HG03139 (cell line): ENCODE measurements around the gene PKDREJ.

ENCODE experiments used
- ATAC-seq: cut with Tn5 transposase; IDR thresholded peaks from one replicate; pipeline ENCODE4 v1.9.1; 2021; ENCODE audit not compliant: unreplicated experiment

Gene PKDREJ

GRCh38 chr22:46240073-46240472 lies 23.1 kb downstream of the PKDREJ start:
- no peak for ATAC-seq

DNA sequence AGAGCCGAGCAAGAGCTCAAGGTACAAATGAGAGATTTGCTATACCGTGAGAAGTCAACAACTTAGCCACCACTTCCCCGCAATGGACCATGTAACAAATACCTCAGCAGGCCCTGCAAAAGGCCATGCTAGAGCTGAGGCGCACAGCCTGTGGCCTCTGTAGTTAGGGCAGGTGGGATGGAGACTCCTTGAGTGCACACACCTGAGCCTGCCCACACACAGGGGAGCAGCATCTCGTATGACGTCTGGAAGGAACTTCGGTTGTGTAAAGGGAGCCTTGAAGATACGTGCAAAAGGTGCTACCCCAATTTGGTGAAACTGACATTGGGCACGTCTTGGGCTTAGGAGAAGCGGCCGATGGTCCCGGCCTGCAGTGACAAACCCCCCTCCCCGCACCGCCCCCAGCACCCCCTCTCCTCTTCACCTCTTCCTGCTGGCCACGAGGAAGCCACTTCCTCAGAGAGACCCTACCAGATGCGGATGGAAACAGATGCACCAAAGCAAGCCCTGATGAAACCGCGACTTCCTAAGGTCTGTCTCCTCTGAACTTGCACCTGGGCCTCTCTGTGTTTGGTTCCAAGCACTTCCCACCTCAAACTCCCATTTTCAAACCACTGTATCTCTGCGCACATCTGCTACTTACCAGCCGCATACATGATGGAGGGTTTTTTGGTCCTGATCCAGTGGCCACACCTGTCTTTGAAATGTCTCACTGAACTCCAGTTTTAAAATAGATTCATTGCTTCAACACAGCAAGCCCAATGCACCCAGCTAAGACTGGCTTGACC lies 23.7 kb downstream of the PKDREJ start:
- ATAC-seq = no peak

- ATAC-seq = no peak
These were observed 24.6 kb downstream of the PKDREJ start for GRCh38 chr22:46238541-46238940.

- no peak for ATAC-seq
These were observed 25.6 kb downstream of the PKDREJ start for GRCh38 chr22:46237453-46238124.

GRCh38 chr22:46234969-46235368 lies 28.2 kb downstream of the PKDREJ start:
- no peak for ATAC-seq

GRCh38 chr22:46233231-46233630 lies 29.9 kb downstream of the PKDREJ start:
- no peak for ATAC-seq

DNA sequence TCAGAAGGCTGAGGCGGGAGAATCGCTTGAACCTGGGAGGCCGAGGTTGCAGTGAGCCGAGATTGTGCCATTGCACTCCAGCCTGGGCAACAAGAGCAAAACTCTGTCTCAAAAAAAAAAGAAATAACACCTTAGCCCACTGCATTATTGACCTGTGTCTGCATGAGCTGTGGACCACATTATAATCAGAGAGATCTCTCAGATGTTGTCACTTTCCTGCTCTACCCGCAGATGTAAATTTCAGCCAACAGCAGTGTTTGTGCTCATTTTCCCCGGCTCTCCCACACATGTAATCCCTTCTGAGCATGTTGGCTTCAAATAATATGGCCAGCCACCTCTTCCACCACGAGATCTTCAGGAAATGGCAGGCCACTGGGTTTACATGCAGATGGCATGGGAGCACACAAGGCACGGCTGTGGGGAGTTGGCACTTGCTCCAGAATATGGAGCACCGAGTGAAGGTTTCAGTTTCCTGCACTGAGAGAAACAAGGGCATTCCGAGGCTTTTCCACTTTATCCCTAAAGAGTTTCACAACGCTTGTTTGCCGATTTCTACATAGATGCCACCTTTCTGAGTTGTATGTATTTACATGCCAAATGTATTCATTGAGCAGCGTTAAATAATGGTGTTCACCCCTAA lies 32.8 kb downstream of the PKDREJ start:
- no peak for ATAC-seq

- no peak for ATAC-seq
These were observed 33.4 kb downstream of the PKDREJ start for GRCh38 chr22:46229701-46230100.

GRCh38 chr22:46226577-46226976 lies 36.6 kb downstream of the PKDREJ start:
- no peak for ATAC-seq

DNA sequence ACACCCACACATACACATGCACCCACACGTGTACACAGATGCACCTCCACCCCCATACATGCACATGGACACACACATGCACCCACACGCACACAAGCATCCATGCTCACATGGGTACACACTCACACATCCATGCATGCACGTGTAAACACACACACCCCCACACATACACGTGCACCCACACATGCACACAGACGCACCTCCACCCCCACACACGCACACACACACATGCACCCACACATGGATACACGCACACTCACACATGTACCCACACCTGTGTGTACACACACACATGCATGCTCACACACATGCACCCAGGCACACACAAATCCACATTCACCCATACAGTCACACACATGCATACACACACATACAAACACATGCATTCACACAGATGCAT lies 37.5 kb downstream of the PKDREJ start:
- no peak for ATAC-seq

GRCh38 chr22:46224898-46225290 lies 38.2 kb downstream of the PKDREJ start:
- ATAC-seq = no peak

DNA sequence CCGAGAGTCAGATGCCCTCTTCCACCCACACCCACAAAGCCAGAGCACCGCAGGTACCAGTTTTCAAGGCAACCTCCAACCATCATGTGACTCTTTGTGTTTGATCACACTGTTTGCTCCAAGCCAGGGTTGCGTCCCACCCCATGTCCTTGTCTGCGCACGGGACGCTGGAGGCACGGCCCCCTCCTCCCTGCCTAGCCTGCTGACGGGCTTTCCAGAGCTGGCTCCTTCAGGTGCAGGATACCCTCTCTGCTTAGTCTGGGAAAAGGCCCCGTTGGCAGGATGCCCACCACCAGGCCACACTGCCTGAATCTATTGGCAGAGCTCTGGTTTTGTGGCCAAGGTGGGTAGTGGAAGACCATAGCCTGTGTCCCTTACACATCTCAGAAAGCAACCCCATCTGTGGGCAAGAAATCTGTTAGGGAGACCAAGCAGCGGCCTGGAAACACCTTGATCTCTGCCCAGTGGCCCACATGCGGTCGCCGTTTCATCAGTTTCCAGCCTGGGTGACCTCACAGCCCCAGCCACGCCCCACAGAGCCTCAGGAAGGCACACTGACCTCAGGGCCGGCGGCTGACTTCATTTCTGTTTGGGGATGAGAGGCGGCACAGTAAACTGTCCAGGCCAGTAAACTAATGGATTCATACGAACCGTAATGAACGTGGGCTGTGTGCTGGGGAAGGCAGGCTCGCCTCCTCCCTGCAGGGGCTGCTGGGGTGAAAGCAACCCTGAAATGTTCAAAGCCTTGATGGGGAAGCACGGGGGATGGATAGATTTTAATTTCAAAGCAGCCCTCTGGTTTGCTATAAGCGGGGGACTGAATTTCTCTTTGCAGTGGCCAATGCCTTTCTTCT lies 38.9 kb downstream of the PKDREJ start:
- ATAC-seq = no peak

GRCh38 chr22:46220921-46221320 lies 42.2 kb downstream of the PKDREJ start:
- ATAC-seq = no peak

- ATAC-seq = no peak
These were observed 43.5 kb downstream of the PKDREJ start for GRCh38 chr22:46219636-46220035.

GRCh38 chr22:46214616-46215015 lies 48.5 kb downstream of the PKDREJ start:
- ATAC-seq = no peak

GRCh38 chr22:46214149-46214548 lies 49.0 kb downstream of the PKDREJ start:
- no peak for ATAC-seq

DNA sequence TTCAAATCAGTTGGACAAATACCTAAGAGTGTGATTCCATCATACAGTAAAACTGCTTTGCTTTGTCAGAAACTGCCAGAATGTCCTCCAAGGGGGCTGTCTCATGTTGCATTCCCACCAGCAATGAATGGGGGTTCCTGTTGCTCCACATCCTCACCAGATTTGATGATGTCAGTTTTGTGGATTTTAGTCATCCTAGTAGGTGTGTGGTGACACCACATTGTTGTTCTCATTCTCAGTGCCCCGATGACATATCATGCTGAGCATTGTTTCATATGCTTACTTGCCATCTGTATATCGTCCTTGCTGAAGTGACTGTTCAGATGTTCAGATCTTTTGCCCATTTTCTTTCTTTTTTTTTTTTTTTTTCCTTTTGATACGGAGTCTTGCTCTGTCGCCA lies 50.1 kb downstream of the PKDREJ start:
- ATAC-seq = no peak

DNA sequence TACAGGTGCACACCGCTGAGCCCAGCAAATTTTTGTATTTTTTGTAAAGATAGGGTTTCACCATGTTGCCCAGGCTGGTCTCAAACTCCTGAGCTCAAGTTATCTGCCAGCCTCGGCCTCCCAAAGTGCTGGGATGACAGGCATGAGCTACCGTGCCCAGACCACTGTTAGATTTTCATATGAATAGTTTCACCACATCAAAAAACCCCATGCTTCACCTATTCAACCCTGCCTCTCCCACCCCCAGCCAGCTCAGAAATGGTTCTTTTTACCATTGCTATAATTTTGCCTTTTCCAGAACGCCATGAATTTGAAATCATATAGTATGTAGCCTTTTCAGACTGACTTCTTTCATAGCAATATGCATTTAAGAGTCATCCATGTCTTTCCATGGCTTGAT lies 50.9 kb downstream of the PKDREJ start:
- ATAC-seq = no peak

DNA sequence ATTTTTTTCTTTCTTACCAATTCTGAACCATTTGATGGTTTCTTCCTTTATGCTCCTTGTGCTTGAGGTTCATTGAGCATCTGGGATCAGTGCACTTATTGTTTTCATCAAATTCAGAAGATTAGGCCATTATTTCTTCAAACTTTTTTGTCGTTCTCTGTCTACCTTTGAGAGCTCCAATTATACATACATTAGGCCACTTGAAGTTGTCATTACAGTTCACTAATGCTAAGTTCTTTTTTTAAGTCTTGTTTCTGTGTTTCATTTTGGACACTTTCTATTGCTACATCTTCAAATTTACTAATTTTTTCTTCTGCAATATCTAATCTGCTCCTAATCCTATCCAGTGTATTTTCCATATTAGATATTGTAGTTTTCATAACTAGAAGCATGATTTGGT lies 53.9 kb downstream of the PKDREJ start:
- no peak for ATAC-seq
